HG03159 (cell line): ENCODE results near the gene LPO.

Experiments
- ATAC-seq: cut with Tn5 transposase; IDR thresholded peaks from one replicate; pipeline ENCODE4 v1.9.1; 2021; ENCODE audit warnings: mild to moderate bottlenecking, moderate library complexity; ENCODE audit not compliant: unreplicated experiment

Gene LPO

DNA sequence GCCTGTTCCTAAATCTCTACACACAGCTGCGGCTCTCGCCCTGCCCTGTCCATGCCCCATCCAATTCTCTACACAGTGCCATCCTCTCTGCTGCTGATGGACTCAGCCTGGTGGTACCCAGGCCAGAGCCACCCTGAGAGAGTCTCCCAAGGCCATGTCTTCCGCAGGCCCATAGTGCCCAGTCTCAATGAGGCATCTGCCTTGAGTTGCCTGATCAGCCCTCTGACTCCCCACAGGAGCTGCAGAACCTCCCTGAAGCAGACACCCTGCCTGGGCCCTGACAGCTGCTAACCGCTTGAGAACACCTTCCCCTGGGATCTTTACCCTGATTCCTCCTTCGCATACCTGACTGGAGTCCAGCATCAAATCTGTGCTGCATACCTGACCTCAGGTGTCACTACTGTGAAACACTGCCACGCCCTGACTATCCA, 76.9 kb downstream of the LPO start:
- no peak for ATAC-seq

DNA sequence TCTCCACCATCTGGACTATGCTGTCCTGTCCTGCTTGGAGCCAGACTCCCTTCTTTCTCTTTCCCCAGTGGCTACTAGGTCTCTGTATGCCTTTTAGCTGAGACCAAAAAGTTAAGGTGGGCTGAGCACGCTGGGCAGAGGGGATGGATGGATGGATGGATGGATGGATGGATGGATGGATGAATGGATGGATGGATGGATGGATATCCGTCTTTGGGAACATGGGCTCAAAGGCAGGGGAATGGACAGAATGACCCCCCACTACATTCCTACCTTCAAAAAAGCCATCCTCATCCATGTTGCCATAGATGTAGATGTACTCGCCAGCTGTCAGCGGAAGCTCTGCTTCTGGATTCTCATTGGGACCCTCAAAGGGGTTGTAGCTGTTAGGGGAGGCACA, 77.4 kb downstream of the LPO start:
- ATAC-seq, result no peak

DNA sequence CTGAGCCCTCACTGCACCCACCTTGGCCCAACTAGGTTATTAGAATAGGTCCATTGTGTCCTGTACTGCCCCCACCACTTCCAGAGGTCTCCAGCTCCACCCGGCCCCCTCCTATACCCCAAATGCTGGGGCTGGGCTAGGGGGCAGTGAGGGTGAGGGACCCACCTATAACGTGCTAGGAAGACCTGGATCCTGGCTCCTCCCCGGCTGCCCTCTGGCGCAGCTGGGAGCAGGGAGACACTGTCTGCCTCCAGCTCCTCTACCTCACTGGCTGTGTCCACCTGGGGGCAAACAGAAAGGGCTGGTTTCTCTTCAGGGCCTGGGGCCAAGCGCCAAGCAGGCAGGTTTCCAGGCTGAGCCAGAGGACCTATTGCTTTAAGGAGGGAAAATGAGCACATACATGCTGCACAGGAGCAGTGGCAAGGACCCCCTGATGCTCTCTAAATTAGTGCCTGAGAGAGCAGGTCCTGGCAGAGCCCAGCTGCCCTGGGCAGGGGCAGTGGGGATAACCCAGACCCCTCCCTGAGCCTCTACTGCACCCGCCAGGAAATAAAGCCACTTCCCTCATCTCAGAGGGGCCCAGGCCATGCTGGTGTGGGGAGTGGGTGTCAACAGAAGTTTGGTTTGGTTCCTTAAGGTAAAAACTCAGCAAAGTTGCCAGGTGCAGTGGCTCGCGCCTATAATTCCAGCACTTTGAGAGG, 78.0 kb downstream of the LPO start:
- no peak for ATAC-seq

DNA sequence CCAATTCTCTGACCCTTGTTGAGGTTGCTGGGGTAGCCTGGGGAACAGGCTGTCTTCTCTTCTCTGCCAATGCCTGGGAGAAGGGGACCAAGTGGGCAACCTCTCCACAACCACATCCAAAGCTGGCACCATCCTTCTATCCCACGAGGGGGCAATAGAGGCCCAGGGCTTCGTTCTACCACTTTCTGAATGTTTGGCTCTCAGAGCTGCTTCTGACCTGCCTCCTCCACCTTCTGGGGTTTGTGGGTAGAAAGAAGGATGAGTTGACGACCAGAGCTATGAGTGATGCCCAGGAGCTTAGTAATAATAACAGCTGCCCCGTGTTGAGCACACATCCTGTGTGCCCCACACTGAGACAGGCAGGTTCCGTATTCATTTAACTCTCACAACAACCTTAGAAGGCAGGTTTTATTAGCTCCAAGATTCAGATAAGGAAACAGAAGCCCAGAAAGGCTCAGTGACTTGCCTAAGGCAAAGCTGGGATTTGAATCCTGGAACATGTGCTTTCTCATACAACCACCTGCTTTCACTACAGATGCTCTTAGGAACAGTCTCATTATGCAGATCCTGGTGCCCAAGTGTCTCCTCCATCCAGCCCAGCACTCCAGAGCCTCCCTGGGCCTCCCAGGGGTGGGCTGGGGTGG, 79.2 kb downstream of the LPO start:
- no peak for ATAC-seq

DNA sequence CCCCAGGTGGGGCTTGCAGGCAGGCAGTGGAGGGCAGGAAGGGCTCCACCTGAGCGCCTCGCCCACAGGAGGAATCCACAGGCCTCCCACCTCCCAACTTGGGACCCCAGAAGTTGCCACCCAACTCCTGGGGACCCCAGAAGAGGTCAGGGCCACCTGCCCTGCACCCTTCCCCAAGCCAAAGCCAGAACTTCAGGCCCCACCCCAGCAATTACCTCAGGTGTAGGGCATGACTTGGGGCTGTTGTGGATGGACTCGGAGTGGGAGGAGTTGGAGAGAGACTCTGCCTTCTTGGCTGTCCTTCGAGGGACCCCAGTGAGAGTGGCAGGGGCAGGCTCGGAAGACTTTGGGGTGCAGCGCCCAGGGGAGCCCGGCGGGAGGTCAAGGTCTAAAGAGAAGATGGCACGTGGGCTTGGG, 79.7 kb downstream of the LPO start:
- no peak for ATAC-seq
